ENCODE data around the gene CERK.

GRCh38 chr22:46701262-46701661 lies 36.8 kb downstream of the CERK start:
- no peak for TF ChIP-seq JUND (IDR thresholded peaks at IDR 0.05; ENCODE audit: borderline replicate concordance, low read depth, low read length)
- TF ChIP-seq JUND (tag; IDR thresholded peaks at IDR 0.05; ENCODE audit: borderline replicate concordance, low read depth, low read length): no peak
- TF ChIP-seq EP300 (IDR thresholded peaks at IDR 0.05; ENCODE audit: low read length): no peak
- no peak for TF ChIP-seq E2F1 (CRISPR knock-in tag; IDR thresholded peaks at IDR 0.05)
- TF ChIP-seq ZBTB34 (CRISPR knock-in tag; IDR thresholded peaks at IDR 0.05): no peak
- TF ChIP-seq SIN3A (IDR thresholded peaks at IDR 0.05; ENCODE audit: borderline replicate concordance in 2 of 2, control insufficient read depth in 1 of 2, low read depth in 2 of 2, low read length in 2 of 2): no peak
- no peak for TF ChIP-seq ZNF318 (IDR thresholded peaks at IDR 0.05; ENCODE audit: borderline replicate concordance in 1 of 2, low read depth in 1 of 2)
- no peak for TF ChIP-seq GTF2B (IDR thresholded peaks at IDR 0.05; ENCODE audit: extremely low read depth, insufficient read length)
- no peak for TF ChIP-seq ZFP30 (CRISPR knock-in tag; IDR thresholded peaks at IDR 0.05; ENCODE audit: borderline replicate concordance)
- no peak for TF ChIP-seq YY1 (IDR thresholded peaks at IDR 0.05; ENCODE audit: borderline replicate concordance in 1 of 3, control insufficient read depth in 1 of 3, extremely low read depth in 1 of 3, insufficient read depth in 3 of 3, insufficient read length in 1 of 3, insufficient replicate concordance in 2 of 3, low read depth in 1 of 3, low read length in 2 of 3)
- TF ChIP-seq SRF (CRISPR knock-in tag; IDR thresholded peaks at IDR 0.05): no peak
- no peak for TF ChIP-seq POLR2AphosphoS5 (IDR thresholded peaks at IDR 0.05; ENCODE audit: control insufficient read depth, insufficient read depth, low read depth, low read length)
- TF ChIP-seq NRF1 (conservative IDR thresholded peaks at IDR 0.05 in 1 of 2, IDR thresholded peaks at IDR 0.05 in 1 of 2): no peak
- TF ChIP-seq CTCF (IDR thresholded peaks at IDR 0.05 in 2 of 3, conservative IDR thresholded peaks at IDR 0.05 in 1 of 3; ENCODE audit: insufficient read depth in 2 of 3, low read depth in 1 of 3, low read length in 3 of 3): no peak
- TF ChIP-seq EZH2 (IDR thresholded peaks at IDR 0.05; ENCODE audit: borderline replicate concordance, low read depth, low read length): no peak
